H1 (cell line): ENCODE results near the gene TRAP1.

Experiments used
- ATF3 ChIP-seq: IDR thresholded peaks from 2 replicates; pipeline ENCODE4 v1.6.1; 2011; ENCODE audit warnings: low read depth, mild to moderate bottlenecking, low read length; ENCODE audit not compliant: insufficient read depth
- CTCF ChIP-seq, 3 experiments: IDR thresholded peaks; 1 replicate in 2 of 3; 2 replicates in 1 of 3; pipeline versions ENCODE4 v1.5.1 to v1.6.1; 2011; ENCODE audit warnings: low read length in 3 of 3, mild to moderate bottlenecking in 3 of 3, inconsistent platforms in 2 of 3, low read depth in 1 of 3, moderate library complexity in 1 of 3; ENCODE audit not compliant: insufficient read depth in 1 of 3; ENCODE audit errors: control extremely low read depth in 1 of 3
- GTF2F1 ChIP-seq: IDR thresholded peaks from 2 replicates; pipeline ENCODE4 v1.6.1; 2012; ENCODE audit warnings: low read depth, low read length, improper control_type of control experiment, borderline replicate concordance
- POLR2A ChIP-seq, 2 experiments: IDR thresholded peaks; 1 replicate in 1 of 2; 2 replicates in 1 of 2; pipeline ENCODE4 v1.6.1; 2011; ENCODE audit warnings: low read depth in 2 of 2, low read length in 2 of 2, mild to moderate bottlenecking in 2 of 2; ENCODE audit errors: control extremely low read depth in 1 of 2
- POLR2AphosphoS5 ChIP-seq: IDR thresholded peaks from 2 replicates; pipeline ENCODE4 v1.6.1; 2011; ENCODE audit warnings: low read depth, low read length
- RFX5 ChIP-seq: IDR thresholded peaks from 2 replicates; pipeline ENCODE4 v1.6.1; 2011; ENCODE audit warnings: low read depth, low read length, improper control_type of control experiment, borderline replicate concordance
- SP2 ChIP-seq: IDR thresholded peaks from 2 replicates; pipeline ENCODE4 v1.6.1; 2012; ENCODE audit warnings: mild to moderate bottlenecking, low read length, inconsistent platforms
- TAF1 ChIP-seq: IDR thresholded peaks from 2 replicates; pipeline ENCODE4 v1.6.1; 2011; ENCODE audit warnings: mild to moderate bottlenecking, low read depth, low read length
- USF2 ChIP-seq: IDR thresholded peaks from 2 replicates; pipeline ENCODE4 v1.6.1; 2011; ENCODE audit warnings: low read length, improper control_type of control experiment

GRCh38 chr16:3650631-3651265, 66.6 kb downstream of the TRAP1 start:
- no peak for TF ChIP-seq RFX5
- no peak for TF ChIP-seq SP2
- no peak for TF ChIP-seq POLR2A (IDR thresholded peaks at IDR 0.05; ENCODE audit: control extremely low read depth in 1 of 2, low read depth in 2 of 2, low read length in 2 of 2)
- TF ChIP-seq GTF2F1 = no peak
- no peak for TF ChIP-seq POLR2AphosphoS5
- no peak for TF ChIP-seq CTCF (IDR thresholded peaks at IDR 0.05; ENCODE audit: control extremely low read depth in 1 of 3, insufficient read depth in 1 of 3, low read depth in 1 of 3, low read length in 3 of 3)
- TF ChIP-seq TAF1 = no peak
- TF ChIP-seq USF2 = no peak
- TF ChIP-seq ATF3 = no peak
